Upper lobe of right lung (tissue), 1 donor: ENCODE data around the gene C10orf105. TPM values are rescaled to one million over a fixed set of nuclear protein-coding genes. Genes with fewer than 3 reads are reported as not detected.

Experiments used
- ATAC-seq: fragments of 200-7000 bp; cut with Tn5 transposase; one replicate; pipeline ENCODE4 v1.9.1; 2020; ENCODE audit warnings: mild to moderate bottlenecking, moderate library complexity
- DNase-seq: peaks from one replicate; pipeline ENCODE4 v3.0.0-alpha.2; 2020
- H3K27ac ChIP-seq: fragments of 200-600 bp; one replicate; pipeline ENCODE4 v1.8.0; 2022
- H3K27me3 ChIP-seq: fragments of 200-600 bp; one replicate; pipeline ENCODE4 v1.8.0; 2022; ENCODE audit warnings: mild to moderate bottlenecking
- H3K36me3 ChIP-seq: fragments of 200-600 bp; one replicate; pipeline ENCODE4 v1.8.0; 2022
- H3K4me1 ChIP-seq: fragments of 200-600 bp; one replicate; pipeline ENCODE4 v1.8.0; 2022
- H3K4me3 ChIP-seq: fragments of 200-600 bp; one replicate; pipeline ENCODE4 v1.8.0; 2022; ENCODE audit warnings: mild to moderate bottlenecking
- H3K9me3 ChIP-seq: fragments of 200-600 bp; one replicate; pipeline ENCODE4 v1.8.0; 2022
- intact Hi-C: fragments of 100-400 bp; cut with DNase I; formaldehyde crosslinking; loops from one replicate; pipeline ENCODE4 v1.11.0; 2022
- total RNA-seq: library from RNA; stranded (reverse); fragmentation: NEBNext Ultra II Directional; extraction: Animal tissue kit (Norgen Biotek cat#: 25700); gene quantifications from one replicate; pipeline ENCODE4 v1.2.1, GENCODE V29; 2021
- TF ChIP-seq, protein P1 (sequence below): fragments of 200-600 bp; IDR thresholded peaks from one replicate; pipeline ENCODE4 v1.8.0; 2022; ENCODE audit warnings: antibody characterized with exemption
- donor health status: DM: no; HTN: yes; CAD: no; lungs with severe emphysema.

C10orf105 gene
- total RNA-seq, 1 donor from 2014 or later: 0.52 TPM

DNA sequence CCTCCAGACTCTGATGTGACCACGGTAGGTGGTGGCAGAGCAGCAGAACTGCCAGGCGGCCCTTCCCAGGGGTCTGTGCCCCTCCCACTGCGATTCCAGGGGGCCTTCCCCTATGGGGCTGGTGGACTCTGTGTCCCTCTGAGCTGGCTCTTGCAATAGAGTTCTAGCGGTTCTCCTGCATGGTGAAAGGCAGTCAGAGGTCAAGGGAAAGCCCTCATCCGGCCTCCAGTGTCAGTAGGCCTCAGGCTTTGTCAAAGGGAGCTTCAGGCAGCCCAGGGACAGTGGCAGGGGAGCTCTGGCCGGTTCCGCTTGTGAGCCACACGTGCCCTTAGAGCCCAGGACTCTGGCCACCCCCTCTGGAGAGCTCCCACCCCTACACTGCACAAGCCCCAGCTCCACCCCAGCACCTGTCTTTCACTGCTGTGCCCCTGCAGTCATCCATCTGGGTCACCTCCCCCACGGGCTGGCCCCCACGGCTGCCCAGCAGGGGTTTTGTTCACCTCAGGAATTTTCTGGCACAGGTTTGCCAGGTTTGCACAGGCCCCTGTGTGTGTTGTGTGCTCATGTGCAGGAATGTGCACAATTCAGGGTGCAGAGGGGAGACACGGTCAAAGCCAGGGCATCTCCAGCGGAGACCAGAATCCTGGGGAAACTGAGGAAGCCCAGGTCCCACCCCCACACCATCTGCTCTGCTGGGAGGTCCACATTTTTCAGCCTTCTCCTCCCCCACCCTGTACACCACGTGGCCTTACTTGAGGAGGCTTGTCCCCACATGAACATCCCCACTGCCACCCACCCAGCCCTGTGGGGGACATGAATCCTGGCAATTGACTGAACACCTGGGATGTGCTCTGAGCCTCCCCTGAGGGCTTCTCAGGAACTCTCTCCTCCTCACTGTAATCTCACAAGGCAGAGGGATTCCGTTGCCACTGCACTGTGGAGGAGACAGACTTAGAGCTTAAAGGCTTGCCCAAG lies 23.8 kb downstream of the C10orf105 start:
- Histone ChIP-seq H3K4me1 (peaks cover 26% of the 10 kb centered on the region), H3K36me3 (no peaks in the 10 kb centered on the region), H3K27me3 (no peaks in the 10 kb centered on the region), H3K9me3 (no peaks in the 10 kb centered on the region), H3K4me3 (no peak overlapping the region), H3K27ac (peak overlapping the region; percentile 70)
- TF ChIP-seq, protein P1, sequence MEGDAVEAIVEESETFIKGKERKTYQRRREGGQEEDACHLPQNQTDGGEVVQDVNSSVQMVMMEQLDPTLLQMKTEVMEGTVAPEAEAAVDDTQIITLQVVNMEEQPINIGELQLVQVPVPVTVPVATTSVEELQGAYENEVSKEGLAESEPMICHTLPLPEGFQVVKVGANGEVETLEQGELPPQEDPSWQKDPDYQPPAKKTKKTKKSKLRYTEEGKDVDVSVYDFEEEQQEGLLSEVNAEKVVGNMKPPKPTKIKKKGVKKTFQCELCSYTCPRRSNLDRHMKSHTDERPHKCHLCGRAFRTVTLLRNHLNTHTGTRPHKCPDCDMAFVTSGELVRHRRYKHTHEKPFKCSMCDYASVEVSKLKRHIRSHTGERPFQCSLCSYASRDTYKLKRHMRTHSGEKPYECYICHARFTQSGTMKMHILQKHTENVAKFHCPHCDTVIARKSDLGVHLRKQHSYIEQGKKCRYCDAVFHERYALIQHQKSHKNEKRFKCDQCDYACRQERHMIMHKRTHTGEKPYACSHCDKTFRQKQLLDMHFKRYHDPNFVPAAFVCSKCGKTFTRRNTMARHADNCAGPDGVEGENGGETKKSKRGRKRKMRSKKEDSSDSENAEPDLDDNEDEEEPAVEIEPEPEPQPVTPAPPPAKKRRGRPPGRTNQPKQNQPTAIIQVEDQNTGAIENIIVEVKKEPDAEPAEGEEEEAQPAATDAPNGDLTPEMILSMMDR: no peak
- ATAC-seq: peak; percentile 73
- DNase-seq: peak; percentile 72
- intact Hi-C loops: no loop called here

DNA sequence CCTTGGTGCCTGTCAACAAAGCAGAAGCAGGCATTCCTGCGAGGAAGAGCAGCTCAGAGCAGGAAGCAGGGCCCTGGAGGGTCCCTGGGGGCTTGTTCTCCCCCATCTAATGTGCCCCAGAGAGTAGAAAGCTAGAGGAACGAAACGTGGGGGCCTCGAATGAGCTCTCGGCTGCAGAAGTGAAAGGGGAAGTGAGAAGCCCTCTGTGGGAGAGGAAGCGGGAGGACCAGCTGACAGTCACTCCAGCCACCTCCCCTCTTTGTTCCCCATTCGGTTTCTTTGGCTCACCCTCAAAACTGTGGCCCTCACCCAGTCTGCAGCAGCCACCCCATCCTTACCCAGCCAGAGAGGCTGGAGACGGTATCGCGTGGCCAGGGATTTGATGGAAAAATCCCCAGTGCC lies 25.0 kb downstream of the C10orf105 start:
- Histone ChIP-seq H3K36me3 (no peaks in the 10 kb centered on the region), H3K27ac (peak overlapping the region; percentile 70), H3K4me3 (no peak overlapping the region), H3K27me3 (no peaks in the 10 kb centered on the region), H3K9me3 (no peaks in the 10 kb centered on the region), H3K4me1 (peaks cover 26% of the 10 kb centered on the region)
- ATAC-seq: peak; percentile 83
- intact Hi-C loops: no loop called here
- TF ChIP-seq, protein P1: no peak
- peak; percentile 72 for DNase-seq

DNA sequence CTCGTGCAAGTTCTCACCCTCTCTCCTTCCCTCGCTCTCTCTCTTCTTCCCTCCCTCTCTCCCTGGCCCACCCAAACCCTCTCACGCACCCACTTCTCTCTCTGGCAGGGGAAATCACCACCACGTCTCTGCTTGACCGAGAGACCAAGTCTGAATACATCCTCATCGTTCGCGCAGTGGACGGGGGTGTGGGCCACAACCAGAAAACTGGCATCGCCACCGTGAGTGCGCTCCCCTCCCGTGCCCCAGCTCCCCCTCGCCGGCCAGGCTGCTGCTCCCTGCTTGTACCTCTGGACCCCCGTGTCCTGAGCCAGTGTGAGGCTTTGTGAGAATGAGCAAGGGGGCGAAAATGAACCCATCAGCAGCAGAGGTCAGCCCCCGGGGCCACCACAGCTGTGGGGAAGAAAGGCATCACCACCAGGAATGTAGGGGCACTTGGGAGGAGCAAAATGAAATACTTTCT lies 25.5 kb downstream of the C10orf105 start:
- Histone ChIP-seq H3K36me3 (no peaks in the 10 kb centered on the region), H3K4me3 (no peak overlapping the region), H3K27me3 (no peaks in the 10 kb centered on the region), H3K4me1 (peaks cover 26% of the 10 kb centered on the region), H3K9me3 (no peaks in the 10 kb centered on the region), H3K27ac (peak overlapping the region; percentile 70)
- intact Hi-C loops: no loop called here
- ATAC-seq: no peak
- DNase-seq: no peak
- TF ChIP-seq, protein P1: no peak

DNA sequence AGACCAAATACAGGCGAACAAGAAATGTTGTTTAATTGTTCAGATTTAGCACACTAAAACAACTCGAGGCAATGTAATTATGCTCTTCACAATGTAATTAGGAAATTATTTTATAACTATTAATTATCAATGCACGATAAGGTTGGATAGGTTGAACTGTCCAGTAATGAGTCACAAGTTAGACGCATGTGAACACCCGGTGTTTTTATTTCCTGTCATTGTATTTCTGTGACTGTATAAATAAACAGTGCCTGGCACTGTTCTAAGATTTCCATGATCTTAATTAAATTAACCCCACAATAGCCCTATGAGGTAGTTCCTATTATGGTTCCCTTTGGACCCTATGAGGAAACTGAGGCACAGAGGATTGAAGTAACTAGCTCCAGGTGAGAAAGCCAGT lies 26.2 kb downstream of the C10orf105 start:
- intact Hi-C loops: no loop called here
- Histone ChIP-seq H3K9me3 (no peaks in the 10 kb centered on the region), H3K27ac (peak overlapping the region; percentile 70), H3K4me3 (no peak overlapping the region), H3K27me3 (no peaks in the 10 kb centered on the region), H3K36me3 (no peaks in the 10 kb centered on the region), H3K4me1 (peaks cover 26% of the 10 kb centered on the region)
- TF ChIP-seq, protein P1: no peak
- DNase-seq: no peak
- ATAC-seq: no peak

DNA sequence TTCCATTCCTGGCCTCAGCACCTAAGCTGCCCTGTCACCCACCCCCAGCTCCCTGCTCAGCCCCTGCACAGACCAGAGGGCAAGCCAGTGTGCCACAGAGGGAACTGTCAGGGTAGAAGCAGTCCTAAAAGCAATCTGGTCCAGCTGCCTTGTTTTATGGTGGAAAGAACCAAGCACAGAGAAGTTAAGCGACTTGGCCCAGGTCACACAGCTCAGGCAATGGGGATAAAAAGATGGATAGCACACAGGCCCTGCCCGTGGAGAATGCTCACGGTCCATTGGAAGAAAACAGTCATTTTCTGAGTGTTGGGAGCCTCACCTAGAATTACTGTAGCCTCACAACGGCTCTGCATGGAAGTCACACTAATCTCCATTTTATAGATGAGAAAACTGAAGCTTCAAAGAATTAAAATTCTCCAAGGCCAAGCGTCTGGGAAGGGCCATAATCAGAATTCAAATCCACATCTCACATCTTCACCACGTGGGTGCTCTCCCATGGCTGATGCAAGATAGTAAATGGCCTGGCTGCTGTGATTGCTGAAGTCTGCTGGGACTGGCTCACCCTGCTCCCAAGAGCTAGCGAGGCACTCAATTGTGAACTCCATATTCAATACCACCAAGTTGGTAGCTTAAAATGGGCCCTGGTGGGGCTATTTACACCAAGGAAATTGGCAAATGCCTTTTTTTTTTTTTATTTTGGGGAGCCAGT lies 26.8 kb downstream of the C10orf105 start:
- Histone ChIP-seq H3K36me3 (no peaks in the 10 kb centered on the region), H3K9me3 (no peaks in the 10 kb centered on the region), H3K27ac (no peak overlapping the region), H3K4me3 (no peak overlapping the region), H3K4me1 (peaks cover 26% of the 10 kb centered on the region), H3K27me3 (no peaks in the 10 kb centered on the region)
- DNase-seq (no peak), ATAC-seq (no peak)
- intact Hi-C loops: no loop called here
- TF ChIP-seq, protein P1: no peak
